Measurements from ENCODE around the gene DRGX.

The DRGX gene

DNA sequence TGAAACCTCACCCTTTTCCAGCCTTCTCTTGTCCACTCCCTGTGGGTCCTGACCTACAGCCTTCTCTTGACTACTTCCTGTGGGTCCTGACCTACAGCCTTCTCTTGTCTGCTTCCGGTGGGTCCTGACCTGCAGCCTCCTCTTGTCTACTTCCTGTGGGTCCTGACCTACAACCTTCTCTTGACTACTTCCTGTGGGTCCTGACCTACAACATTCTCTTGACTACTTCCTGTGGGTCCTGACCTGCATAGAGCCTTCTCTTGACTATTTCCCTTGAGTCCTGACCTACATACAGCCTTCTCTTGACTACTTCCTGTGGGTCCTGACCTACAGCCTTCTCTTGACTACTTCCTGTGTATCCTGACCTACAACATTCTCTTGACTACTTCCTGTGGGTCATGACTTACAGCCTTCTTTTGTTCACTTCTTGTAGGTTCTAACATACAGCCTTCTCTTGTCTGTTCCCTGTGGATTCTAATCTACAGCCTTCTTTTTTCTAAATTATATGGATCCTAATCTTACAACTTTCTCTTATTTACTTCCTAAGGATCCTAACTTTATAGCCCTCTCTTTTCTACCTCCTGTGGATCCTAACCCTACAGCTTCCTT, 60.4 kb downstream of the DRGX start:
- no peak for DNase-seq (ENCODE audit: low read depth)

DNA sequence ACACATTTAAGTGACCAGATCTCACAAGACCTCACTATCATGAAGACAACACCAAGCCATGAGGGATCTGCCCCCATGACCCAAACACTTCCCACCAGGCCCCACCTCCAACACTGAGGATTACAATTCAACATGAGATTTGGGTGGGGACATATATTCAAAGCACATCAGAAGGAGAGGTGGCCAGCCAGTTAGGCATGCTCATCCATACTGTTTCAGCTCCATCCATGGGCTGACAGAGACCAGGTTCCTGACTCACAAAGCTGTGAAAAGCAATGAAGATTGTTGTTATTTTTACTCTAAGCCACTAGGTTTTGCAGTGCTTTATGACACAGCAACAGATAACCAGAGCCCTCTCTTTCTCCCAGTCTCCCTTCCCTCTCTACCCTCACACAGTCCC, 60.9 kb downstream of the DRGX start:
- DNase-seq (ENCODE audit: low read depth), result no peak

DNA sequence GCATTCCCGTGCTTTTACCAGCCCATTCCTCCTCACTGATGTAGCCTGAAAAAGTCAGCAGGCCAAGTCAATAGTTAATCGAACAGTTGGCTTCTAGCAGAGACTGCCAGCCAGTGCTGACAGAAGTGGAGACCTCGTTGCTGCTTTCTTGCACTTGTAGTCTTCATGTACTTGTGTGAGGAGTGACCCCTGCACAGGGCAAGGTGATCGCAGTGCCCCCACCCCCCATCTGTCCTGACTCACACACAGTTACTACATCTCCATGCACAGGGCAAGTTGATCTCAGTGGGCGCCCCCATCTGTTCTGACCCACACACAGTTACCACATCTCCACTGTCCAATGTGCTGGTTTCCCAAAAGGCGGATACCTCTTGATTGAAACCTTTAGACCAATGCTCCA, 62.7 kb downstream of the DRGX start:
- no peak for DNase-seq (ENCODE audit: low read depth)

DNA sequence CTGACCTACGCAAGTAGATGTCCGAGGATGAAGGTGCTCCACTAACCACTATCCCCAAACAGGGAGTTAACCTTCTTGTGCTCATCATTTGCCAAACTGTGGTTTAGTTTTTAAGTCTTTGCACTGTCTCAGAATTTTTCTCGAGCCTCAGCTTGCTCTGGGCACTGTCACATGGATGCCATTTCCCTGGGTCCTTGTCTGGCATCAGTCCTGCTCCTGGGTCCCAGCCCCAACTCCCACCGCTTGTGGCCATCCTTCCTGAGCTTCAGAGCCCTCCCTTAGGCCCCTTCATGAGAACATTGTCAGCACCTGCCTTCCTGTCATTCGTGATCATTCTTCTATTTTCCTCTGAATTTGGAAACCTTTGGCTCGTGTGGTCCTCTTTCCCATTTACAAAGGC, 63.1 kb downstream of the DRGX start:
- no peak for DNase-seq (ENCODE audit: low read depth)

GRCh38 chr10:49332333-49332732, 63.6 kb downstream of the DRGX start:
- no peak for DNase-seq (ENCODE audit: low read depth)

GRCh38 chr10:49331431-49331830, 64.5 kb downstream of the DRGX start:
- no peak for DNase-seq (ENCODE audit: low read depth)

- no peak for DNase-seq (ENCODE audit: low read depth)
These were observed 65.7 kb downstream of the DRGX start for GRCh38 chr10:49330127-49330665.

DNA sequence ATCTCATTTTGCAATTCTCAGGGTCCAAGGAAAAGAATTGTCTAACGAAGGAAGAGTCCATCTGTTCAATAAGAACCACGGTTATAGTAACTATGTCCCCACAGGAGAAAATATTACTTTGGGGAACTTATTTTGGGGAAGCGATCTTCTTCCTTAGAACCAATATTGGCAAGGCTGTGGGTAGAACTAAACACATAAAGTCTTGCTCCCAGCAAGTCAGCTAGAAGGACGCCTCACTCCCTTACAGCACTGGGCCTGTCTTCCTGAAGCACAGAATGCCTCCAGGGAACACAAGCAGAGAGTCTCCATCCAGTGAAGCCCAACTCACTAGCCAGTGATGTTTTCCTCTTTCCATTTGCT, 66.8 kb downstream of the DRGX start:
- DNase-seq (ENCODE audit: low read depth), result no peak

GRCh38 chr10:49328401-49329145, 67.3 kb downstream of the DRGX start:
- no peak for DNase-seq (ENCODE audit: low read depth)

DNA sequence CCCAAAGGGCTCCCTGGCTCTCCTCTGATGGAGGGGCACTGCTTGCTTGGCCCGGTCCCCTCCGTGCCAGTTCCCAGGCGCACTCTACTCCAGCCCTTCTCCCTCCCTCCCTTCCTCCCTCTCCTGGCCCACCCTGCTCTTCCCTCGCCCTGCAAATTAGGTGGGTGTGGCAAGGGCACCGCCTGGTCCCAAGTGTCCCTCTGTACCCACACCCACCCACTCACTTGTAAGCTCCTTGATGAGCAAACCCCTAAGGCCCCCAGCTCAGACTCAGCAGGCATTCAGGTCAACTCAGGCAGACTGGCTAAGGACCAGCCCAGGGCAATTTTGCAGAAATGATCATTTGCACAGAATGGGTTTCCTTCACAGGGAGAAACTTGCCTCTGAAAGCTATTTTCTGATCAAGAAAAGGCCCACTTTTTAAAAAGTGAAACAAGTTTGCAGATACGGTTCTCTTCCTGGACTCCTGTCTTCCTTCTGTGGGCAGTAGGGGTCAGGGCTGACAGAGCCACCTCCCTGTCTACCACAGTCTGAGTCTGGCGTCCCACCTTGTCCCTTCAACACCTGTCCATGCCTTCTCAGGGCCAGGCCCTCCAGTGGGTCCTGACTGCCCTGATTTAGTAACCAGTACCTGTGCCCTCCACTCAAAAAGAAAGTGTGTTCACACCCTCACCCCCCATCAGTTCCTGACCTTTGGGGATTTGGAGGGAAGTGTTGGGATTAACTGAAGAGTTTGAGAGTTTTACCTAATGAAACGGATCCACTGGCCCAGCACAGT, 68.7 kb downstream of the DRGX start:
- DNase-seq (ENCODE audit: low read depth), result no peak

DNA sequence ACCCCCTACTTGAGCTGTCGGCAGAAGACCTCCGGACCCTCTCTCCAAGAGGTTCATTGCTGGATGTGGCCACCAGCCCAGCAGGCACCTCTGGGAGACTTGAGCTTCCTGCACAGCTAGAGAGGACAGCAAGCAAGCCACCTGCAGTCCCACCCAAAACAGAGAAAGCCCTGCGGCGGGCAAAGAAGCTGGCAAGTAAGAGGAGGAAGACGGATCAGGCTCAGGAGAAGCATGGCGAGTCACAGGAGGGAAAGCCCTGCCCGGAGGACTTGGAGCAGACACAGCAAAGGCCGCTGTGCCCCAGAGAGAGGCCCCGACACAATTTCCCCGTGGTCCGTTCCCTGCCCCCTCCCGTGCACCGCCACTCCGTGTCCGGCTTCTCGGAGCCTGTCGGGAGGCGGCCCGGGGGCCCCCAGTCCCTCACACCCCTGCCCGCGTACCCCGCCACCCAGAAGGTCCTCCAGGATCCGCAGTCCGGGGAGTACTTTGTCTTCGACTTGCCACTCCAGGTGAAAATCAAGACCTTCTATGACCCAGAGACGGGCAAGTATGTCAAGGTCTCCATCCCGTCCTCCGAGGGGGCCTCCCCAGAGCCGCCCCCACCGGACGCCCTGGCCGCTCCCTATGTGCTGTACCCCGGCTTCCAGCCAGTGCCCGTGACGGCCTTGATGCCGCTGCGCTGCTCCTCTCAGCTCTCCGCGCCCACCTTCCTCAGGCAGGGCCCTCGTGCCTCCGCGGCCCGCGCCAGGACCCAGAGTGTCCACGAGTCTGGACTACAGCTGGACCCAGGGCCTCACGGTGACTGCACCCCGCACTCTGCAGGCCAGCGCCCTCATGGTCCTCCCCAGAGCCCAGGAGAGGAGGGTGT, 69.7 kb downstream of the DRGX start:
- no peak for DNase-seq (ENCODE audit: low read depth)

DNA sequence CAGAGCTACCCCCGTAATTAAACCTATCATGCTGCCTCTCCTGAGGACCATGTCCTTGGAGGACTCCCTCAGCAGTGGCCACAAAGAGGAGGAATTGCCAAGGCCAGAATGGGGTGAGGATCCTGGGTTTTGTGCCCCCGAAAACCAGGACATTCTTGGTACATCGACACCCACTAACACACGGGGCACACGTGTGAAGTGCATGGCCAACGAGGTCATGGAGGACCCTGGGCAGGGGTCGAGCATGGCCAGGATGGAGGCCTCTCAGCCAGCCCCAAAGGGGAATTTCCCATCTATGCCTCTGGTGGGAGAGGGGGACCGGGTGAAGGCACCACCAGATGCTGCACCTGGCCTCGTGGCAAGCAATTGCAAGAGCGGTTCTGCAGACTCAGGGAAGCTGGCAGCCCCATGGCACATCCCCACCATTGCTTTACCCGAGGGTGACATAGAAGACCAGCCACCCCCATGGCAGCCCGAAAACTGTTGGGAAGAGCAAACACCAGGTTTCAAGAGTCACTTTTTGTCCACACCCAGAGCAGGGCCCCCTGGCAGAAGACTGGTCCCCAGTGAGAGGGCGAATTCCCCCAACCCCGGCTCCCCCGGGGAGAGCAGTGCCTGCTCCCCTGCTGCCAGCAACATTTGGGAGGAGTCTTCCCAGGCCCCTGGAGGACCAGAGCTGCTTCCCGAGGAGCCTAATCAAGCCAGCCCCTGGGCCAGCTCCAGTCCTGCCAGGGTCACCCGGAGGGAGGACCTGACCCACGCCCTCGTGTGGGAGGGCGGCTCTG, 70.6 kb downstream of the DRGX start:
- DNase-seq (ENCODE audit: low read depth), result no peak

DNA sequence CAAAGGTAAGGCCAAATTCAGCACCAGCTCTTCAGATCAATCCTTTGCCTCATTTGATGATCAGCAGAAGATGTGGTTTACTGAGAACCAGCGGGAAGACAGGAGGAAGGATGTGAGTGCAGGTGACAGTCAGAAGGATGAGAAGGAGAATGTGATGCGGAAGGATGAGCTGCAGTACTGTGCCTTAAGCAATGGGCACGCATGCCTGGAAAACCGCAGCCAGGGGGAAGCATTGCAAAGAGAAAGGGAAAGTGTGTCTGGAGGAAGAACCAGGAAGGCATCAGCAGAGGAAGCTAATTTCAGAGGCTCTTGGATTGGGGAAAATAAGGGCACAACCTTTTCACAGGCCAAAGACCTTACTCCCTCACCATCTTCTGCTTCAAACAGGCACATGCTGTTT, 71.2 kb downstream of the DRGX start:
- no peak for DNase-seq (ENCODE audit: low read depth)

DNA sequence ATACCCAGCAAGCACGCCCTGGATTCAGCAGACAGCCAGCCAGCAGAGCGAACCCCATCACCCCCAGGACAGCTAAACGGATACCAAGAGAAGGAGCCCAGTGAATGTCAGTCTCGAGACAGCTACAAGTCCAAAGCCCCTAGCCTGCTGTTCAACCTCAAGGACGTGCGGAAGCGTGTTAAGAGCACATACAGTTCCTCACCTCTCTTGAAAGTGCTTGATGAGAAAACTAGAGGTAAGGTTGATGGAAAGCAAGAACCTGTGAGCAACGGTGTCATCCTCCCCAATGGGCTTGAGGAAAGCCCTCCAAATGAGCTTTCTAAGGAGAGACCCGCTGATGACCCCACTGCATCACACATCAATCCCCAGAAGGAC, 72.0 kb downstream of the DRGX start:
- no peak for DNase-seq (ENCODE audit: low read depth)

GRCh38 chr10:49323171-49323895, 72.6 kb downstream of the DRGX start:
- no peak for DNase-seq (ENCODE audit: low read depth)

DNA sequence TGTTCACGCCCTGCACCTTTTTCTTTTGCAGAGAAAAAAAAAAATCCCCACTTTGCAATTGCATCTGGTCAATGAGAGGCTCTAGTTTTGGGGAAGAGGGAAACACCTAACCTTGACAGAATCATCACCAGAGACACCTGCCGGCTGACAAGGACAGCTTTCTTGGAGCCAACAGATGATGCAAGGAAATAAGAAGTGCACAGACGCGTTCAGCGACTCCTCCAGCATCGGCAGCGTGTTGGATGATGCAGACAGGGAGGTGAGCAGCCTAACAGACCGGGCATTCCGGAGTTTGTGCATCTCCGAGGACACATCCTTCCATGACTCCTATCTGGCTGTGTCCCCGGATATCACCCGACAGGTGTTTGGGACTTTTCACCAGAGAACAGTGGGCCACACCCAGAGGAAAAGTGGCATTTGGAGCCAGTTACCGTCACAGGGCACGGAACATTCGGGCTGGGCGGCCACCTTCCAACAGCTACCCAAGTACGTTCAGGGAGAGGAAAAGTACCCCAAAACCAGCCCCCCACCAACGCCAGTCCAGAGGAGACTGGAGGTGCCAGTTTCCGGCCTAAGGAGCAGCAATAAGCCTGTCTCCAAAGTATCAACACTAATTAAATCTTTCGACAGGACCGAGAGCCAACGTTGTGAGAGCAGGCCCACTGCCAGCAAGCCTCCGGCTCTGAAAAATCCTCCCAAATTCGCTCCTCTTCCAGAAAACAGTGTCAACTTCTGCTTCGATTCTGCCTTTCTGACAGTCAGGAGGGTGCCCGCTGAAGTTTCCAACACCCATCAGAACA, 73.3 kb downstream of the DRGX start:
- no peak for DNase-seq (ENCODE audit: low read depth)

GRCh38 chr10:49321021-49321420, 74.9 kb downstream of the DRGX start:
- DNase-seq (ENCODE audit: low read depth), result no peak

- no peak for DNase-seq (ENCODE audit: low read depth)
These were observed 75.7 kb downstream of the DRGX start for GRCh38 chr10:49320191-49320590.

DNA sequence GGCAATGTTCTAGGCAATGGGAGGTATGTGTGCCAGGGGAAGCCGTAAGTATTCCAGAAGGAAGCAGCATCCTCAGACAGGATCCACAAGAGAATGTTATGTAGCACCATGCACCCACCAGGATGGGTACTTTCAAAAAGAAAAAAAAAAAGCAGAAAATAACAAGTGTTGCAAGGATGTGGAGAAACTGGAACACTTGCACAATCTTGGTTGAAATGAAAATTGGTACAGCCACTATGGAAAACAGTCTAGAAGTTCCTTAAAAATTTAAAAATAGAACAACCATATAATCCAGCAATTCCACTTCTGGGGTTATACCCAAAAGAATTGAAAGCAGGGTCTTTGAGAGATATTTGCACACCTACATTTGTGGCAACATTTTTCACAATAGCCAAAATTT, 76.7 kb downstream of the DRGX start:
- DNase-seq (ENCODE audit: low read depth), result no peak

DNA sequence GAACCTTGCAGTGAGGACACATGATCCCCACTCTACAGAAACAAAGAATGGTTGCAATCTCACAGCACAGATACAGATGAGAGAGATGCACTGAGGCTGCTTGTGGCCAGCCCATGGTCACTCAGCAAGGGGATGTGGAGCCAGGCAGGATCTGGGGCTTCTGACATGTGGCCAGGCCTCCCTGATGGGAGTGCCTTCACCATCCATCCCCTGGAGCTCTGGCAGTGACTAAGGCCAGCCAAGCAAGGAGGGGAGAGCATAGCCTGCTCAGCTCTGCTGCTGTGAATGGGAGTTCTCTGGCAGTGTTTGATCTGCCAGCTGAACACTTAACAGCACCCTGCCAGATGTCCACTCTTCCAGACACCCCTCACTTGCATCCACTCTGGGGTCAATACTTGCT, 77.1 kb downstream of the DRGX start:
- no peak for DNase-seq (ENCODE audit: low read depth)

Data from stimulated activated CD8-positive, alpha-beta memory T cell treated with anti-CD3 and anti-CD28 coated beads, Interleukin-15, amount 100 ng/mL, for 1 hour (primary cell).